Hindlimb muscle (tissue), 1 donor: ENCODE results near the gene IL34. TPM values are rescaled to one million over a fixed set of nuclear protein-coding genes. Genes with fewer than 3 reads are reported as not detected.
"Not testable (repeated sequence)": the region's sequence is repeated elsewhere in the genome, so short reads cannot be mapped to it uniquely, and the experiment has no call there.

Experiments used
- DNase-seq: peaks from one replicate; pipeline ENCODE4 v3.0.0-alpha.2; 2013
- polyA plus RNA-seq: library from polyadenylated mRNA; unstranded; fragments of 120-200 nt; gene quantifications from one replicate; pipeline ENCODE4 v1.2.1, GENCODE V29; 2013; ENCODE audit not compliant: insufficient read length

The IL34 gene
- polyA plus RNA-seq, 1 donor: 7.8 TPM

GRCh38 chr16:70632273-70632672 lies 14.1 kb upstream of the IL34 start:
- DNase-seq: no peak

DNA sequence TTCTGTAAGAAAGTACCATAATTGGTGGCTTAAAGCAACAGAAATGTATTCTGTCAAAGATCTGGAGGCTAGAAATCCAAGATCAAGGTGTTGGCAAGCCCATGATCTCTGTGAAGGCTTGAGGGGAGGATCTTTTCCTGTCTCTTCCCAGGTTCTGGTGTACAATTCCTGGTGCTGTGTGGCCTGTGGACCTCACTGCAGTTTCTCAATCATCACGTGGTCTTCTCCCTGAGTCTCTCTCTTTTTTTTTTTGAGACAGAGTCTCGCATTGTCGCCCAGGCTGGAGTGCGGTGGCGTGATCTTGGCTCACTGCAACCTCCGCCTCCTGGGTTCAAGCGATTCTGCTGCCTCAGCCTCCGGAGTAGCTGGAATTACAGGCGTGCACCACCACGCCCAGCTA lies 12.7 kb upstream of the IL34 start:
- DNase-seq: not testable (repeated sequence)

- no peak for DNase-seq
These were observed 11.5 kb upstream of the IL34 start for GRCh38 chr16:70634861-70635260.

DNA sequence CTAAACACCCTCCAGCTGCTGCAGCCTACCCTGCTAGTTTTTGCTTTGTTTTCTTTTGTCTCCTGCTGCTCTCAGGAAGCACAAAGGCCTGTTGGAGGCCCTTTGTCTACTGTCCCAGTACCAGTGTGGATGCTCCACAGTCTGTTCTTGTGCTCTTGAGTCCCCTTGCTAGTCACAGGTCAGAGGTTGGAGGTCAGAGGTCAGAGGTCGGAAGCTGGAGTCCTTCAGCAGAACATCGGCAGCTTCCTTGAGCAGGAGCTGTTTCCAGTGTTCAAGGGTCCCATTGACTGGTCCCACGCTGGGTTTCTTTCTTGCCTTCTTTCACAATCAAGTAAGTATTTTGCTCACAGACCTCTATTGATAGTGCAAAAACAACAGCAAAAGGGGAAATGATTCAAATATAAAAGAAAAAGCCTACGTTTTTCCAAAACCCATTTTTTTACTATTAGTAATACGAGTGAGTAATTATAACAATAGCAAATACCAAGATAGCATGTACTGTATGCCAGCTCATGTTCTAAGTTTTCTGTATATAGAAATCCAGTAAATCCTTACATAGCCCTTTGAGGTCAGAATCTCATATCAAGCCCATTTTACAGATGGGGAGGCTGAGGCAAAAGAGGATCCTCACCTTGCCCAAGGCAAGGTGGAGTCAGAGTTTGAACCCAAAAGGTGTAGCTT lies 10.9 kb upstream of the IL34 start:
- no peak for DNase-seq

- DNase-seq: no peak
These were observed 7.3 kb upstream of the IL34 start for GRCh38 chr16:70638814-70639792.

GRCh38 chr16:70642633-70643032 lies 3.7 kb upstream of the IL34 start:
- DNase-seq: no peak

GRCh38 chr16:70643264-70643663 lies 3.1 kb upstream of the IL34 start:
- DNase-seq: not testable (repeated sequence)

DNA sequence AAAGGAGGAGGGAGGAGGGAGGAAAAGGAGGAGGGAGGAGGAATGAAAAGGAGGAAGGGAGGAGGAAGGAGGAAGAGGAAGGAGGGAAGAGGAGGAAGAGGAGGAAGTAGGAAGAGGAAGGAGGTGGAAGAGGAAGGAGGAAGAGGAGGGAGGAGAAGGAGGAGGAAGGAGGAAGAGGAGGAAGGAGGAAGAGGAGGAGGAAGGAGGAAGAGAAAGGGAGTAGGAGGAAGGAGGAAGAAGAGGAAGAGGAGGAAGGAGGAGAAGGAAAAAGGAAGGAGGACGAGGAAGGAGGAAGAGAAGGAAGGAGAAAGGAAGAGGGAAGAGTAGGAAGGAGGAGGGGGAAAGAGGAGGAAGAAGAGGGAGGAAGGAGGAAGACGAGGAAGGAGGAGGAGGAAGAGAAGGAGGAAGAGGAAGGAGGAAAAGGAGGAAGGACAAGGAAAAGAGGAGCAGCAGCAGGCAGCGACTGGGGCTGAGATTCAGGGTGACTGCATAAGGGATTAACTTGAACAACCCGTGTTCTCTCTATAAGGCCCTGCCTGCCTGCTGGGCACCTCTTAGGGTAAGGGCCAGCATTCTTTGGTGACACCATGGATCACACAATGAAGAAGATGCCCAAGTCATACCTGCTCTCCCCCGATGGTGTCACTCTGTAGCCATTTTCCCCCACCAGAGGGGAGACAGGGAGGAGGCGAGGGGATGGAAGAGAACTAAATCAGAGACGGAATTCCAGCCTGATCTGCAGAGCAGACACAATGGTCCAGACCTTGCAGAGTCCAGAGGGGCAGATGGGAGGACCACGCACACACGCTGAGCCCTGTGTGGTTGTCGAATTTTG lies 1.4 kb upstream of the IL34 start:
- no peak for DNase-seq

DNA sequence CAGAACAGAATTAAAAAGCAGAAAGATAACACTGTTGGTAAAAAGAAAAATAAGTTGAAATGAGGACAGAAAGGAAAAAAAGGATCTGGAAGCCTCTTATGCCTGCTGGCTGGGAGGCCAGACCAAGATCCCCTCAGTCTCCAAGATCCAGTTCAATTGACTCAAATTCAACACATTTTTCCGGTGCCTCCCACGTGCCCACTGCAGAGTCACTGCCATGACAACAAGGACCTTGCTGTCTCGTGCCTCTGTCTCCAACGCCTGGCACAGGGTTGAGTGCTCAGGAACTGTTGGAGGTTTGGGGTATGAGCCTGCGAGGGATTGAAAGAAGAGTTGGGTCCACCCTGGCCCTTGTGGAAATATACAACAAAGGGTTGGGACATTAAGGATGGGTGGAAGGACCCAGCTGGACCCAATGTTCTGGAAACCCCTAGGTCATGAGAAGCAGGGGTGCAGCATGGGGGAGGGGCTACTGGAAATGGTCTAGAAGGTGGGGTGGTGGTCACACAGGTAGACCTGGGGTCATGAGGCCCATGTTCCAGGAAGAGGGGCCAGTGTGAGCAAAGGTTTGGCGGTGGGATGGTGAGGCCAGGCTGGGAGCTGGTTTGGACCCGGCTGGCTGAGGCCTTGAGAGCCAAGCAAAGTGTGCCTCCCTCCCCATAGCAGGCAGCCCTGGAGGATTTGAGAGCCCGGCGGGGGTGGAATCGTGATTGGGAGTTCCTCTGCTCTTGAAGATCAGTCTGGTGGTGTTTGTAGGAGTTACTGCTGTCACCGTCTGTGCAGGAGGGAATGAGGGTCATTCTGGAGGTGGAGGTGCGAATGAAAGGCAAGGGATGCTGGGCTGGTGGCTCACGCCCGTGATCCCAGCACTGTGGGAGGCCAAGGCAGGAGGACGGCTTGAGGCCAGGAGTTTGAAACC lies 1.3 kb downstream of the IL34 start:
- no peak for DNase-seq

DNA sequence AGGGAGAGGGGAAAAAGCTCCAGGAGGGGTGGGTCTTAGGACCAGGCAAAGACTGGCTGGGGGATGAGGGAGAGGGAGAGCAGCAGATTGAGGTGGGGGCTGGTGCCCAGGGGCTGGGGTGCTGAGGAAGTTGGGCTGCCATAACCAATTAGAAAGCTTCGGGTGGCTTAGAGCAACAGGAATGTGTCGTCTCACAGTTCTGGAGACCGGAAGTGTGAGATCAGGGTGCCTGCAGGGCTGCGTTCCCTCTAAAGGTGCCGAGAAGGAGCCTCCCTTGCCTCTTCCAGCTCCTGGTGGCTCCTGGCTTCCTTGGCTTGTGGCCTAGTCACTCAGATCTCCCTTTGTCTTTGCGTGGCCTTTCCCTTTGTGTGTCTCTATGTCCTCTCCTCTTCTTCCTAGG lies 2.2 kb downstream of the IL34 start:
- no peak for DNase-seq

DNA sequence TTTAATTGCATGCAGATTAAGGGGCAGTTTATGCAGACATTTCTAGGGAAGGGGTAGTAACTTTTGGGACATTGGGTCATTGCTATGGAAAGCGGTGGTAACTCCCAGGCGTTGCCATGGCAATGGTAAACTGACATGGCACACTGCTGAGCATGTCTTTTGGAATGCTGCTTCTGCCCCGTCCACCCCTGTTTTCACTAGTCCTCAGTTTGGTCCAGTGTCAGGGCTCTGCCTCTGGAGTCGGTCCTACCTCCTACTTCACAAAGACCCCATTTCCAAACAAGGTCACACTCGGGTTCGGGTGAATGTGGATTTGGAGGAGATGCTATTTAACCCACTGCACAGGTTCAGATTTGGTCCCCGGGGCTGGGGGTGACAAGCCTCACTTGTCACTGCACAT lies 2.9 kb downstream of the IL34 start:
- DNase-seq: no peak

DNA sequence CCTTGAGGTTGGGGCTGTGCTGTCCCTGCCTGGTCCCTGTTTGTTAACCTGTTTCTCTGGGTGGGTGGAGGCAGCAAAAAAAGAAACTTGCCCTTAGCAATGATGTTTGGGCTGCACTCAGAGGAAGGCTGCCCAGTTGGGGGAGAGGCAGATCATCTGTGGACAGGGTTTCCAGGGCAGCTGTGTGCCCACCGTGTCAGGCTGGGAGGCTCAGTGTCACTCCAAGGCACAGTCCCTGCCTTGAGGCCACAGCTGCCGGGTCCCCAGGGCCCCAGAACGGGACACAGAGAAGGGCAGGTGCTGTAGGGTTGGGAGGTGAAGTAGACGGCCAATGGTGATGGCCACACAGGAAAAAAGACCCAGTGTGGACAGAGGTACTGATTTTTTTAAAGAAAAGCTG lies 3.9 kb downstream of the IL34 start:
- no peak for DNase-seq

GRCh38 chr16:70651524-70651923 lies 5.2 kb downstream of the IL34 start:
- no peak for DNase-seq

- DNase-seq: no peak
These were observed 6.0 kb downstream of the IL34 start for GRCh38 chr16:70652322-70652721.

- no peak for DNase-seq
These were observed 7.0 kb downstream of the IL34 start for GRCh38 chr16:70653406-70653805.

GRCh38 chr16:70653809-70654771 lies 7.7 kb downstream of the IL34 start:
- peak; percentile 87 for DNase-seq

DNA sequence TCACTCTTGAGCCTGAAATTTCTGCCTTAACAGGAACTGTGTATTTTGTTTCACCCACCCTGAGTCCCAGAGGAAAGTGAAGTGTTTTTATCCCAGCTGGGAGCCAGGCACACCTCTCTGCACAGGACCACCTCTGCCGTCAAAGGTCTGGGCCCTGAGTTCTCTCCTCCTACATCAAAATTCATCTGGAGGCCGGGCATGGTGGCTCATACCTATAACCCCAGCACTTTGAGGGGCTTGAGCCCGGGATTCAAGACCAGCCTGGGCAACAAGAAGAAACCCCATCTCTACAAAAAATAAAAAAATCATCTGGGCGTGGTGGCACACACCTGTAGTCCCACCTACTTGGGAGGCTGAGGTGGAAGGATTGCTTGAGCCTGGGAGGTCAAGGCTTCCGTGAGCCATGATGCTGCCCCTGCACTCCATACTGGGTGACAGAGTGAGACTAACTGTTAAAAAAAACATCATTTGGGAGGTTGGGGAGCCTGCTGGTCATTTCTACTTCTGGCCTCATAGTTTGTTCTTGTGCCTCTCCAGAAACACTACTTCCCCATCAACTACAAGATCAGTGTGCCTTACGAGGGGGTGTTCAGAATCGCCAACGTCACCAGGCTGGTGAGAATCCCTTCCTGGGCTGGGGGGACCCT lies 9.8 kb downstream of the IL34 start:
- DNase-seq: no peak

DNA sequence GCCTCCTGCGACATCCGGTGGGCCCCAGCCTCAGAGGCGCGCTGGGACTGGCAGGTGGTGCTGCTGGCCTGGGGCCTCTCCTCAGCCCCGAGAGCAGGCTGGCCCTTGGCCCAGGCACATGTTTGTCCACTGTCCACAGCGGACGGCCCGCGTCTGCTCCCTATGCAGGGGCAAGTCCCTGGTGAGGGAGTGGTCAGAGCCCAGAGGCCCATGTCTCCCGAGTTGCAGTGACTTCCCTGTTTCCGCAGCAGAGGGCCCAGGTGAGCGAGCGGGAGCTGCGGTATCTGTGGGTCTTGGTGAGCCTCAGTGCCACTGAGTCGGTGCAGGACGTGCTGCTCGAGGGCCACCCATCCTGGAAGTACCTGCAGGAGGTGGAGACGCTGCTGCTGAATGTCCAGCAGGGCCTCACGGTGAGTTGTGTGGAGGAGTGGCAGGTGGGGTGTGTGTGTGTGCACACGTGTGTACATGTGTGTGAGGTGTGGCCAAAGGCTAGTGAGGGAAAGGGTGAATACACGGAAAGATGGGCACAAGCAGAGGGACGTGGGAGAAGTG lies 10.4 kb downstream of the IL34 start:
- DNase-seq: no peak

GRCh38 chr16:70657956-70658355 lies 11.6 kb downstream of the IL34 start:
- no peak for DNase-seq

DNA sequence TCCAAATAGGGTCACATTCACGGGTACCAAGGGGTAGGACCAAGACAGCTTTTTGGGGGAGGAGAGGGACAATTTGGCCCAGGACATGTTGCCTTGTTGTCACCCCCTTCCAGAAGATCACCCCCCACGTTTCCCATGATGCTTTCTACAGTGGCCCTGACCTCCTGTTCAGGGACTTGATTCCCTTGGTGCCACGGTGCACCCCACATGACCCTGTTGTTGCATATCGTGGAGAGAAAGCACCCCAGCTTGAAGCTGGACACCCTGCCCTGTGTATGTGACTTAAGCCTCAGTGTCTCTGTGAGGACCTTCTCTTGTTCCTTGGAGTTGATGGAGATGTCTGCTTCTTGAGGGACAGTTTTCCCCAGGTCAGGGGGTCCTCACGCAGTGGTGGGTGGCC lies 12.6 kb downstream of the IL34 start:
- DNase-seq: no peak
